Body of pancreas (tissue), 4 donors: ENCODE measurements around the gene PRPH2. TPM values are rescaled to one million over a fixed set of nuclear protein-coding genes. Genes with fewer than 3 reads are reported as not detected.

Experiments
- ATAC-seq: fragments of 150-250 bp; one replicate; pipeline ENCODE4 v1.9.1; 2016
- DNase-seq, 4 donors: peaks; one replicate each; pipeline ENCODE4 v3.0.0-alpha.2; 2019
- H3K27ac ChIP-seq, 4 donors: fragments of 200-600 bp; sonication (generic); 1 replicate in 3 of 4; 2 replicates in 1 of 4; pipeline versions ENCODE4 v1.5.1 to v1.6.1; 2016 to 2019; ENCODE audit warnings: mild to moderate bottlenecking in 1 of 4, mixed read lengths in 1 of 4, moderate library complexity in 1 of 4
- H3K27me3 ChIP-seq, 2 donors: fragments of 200-600 bp; sonication (generic); one replicate each; pipeline ENCODE4 v1.6.0; 2016; ENCODE audit warnings: mild to moderate bottlenecking in 1 of 2
- H3K36me3 ChIP-seq, 2 donors: fragments of 200-600 bp; sonication (generic); replicated peaks in 1 of 2; 2 replicates each; pipeline ENCODE4 v1.5.1; 2016; ENCODE audit warnings: low read depth in 2 of 2; ENCODE audit not compliant: insufficient read depth in 1 of 2
- H3K4me1 ChIP-seq: fragments of 200-600 bp; sonication (generic); one replicate; pipeline ENCODE4 v1.6.0; 2016
- H3K4me3 ChIP-seq, 2 donors: fragments of 200-600 bp; sonication (generic); 1 replicate in 1 of 2; 2 replicates in 1 of 2; pipeline ENCODE4 v1.5.1; 2016 to 2019
- H3K9me3 ChIP-seq, 3 donors: fragments of 200-600 bp; sonication (generic); 1 replicate in 2 of 3; 2 replicates in 1 of 3; pipeline ENCODE4 v1.5.1; 2016
- POLR2A ChIP-seq, 3 donors: fragments of 450-650 bp; IDR thresholded peaks; one replicate each; pipeline ENCODE4 v1.6.1; 2016; ENCODE audit warnings: antibody characterized with exemption in 3 of 3, mild to moderate bottlenecking in 2 of 3
- WGBS, 2 donors: methylation state at CpG; one replicate each; pipeline ENCODE4 v1.1.5; 2017; 5-methylcytosine and 5-hydroxymethylcytosine counted together
- intact Hi-C: fragments of 100-400 bp; cut with DNase I; formaldehyde crosslinking; loops from one replicate; pipeline ENCODE4 v1.15.1; 2023
- total RNA-seq, 2 donors: library from RNA; depleted of rRNA; stranded (reverse); fragments of >200 nt; gene quantifications; one replicate each; pipeline ENCODE4 v1.1.0, GENCODE V29; 2016
- TF ChIP-seq, protein P1 (sequence below), 7 experiments: fragments of 450-650 bp in 4 of 7; fragments of 200-600 bp in 3 of 7; sonication (generic) in 3 of 7; IDR thresholded peaks; one replicate each; pipeline ENCODE4 v1.5.1; 2016 to 2019; ENCODE audit warnings: antibody characterized with exemption in 7 of 7

PRPH2 gene
- total RNA-seq, 2 donors from 2014 or later, result 1.0 to 4.3 TPM

DNA sequence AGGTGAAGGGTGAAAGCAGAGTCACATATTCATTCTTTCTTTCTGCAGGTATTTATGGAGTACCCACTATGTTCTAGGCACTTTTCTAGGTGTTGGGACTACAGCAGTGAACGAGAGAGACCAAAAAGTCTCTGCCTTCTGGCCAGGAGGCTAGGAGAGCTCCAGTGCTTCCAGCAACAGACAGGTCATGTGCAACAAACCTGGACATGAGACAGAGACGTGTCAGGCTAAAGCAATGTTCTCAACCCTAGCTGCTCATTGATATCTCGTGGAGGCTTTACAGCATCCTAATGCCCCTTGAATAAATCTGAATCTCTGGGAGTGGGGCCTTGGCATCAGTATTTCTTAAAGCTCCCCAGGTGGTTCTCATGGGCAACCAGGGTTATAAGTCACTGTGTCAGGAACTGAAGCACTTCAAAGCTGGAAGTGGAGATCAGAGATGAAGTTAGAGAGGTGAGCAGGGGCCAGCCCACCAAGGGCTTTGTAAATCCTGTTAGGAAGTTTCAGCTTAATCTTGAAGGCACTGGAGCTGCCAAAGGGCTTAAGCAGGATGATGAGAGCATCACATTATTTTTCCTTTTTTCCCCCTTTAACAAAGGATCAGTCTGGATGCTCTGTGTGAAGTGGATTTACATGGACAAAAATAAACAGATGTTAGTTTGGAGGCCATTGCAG is 36.5 kb upstream of the PRPH2 start:
- Histone ChIP-seq H3K27me3 (no peaks in the 10 kb centered on the region), H3K4me1 (no peaks in the 10 kb centered on the region), H3K9me3 (no peaks in the 10 kb centered on the region), H3K36me3 (no peaks in the 10 kb centered on the region), H3K27ac (no peak overlapping the region), H3K4me3 (no peak overlapping the region)
- no peak for ATAC-seq
- intact Hi-C loops, result no loop called here
- TF ChIP-seq, protein P1, sequence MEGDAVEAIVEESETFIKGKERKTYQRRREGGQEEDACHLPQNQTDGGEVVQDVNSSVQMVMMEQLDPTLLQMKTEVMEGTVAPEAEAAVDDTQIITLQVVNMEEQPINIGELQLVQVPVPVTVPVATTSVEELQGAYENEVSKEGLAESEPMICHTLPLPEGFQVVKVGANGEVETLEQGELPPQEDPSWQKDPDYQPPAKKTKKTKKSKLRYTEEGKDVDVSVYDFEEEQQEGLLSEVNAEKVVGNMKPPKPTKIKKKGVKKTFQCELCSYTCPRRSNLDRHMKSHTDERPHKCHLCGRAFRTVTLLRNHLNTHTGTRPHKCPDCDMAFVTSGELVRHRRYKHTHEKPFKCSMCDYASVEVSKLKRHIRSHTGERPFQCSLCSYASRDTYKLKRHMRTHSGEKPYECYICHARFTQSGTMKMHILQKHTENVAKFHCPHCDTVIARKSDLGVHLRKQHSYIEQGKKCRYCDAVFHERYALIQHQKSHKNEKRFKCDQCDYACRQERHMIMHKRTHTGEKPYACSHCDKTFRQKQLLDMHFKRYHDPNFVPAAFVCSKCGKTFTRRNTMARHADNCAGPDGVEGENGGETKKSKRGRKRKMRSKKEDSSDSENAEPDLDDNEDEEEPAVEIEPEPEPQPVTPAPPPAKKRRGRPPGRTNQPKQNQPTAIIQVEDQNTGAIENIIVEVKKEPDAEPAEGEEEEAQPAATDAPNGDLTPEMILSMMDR (IDR thresholded peaks at IDR 0.05), result no peak
- no peak for DNase-seq
- 90 to 92% methylated on average over 3 of the region's 3 CpGs for WGBS, 2 donors

- DNase-seq (no peak), ATAC-seq (no peak)
- Histone ChIP-seq H3K27me3 (no peaks in the 10 kb centered on the region), H3K4me1 (no peaks in the 10 kb centered on the region), H3K9me3 (no peaks in the 10 kb centered on the region), H3K4me3 (no peak overlapping the region), H3K27ac (no peak overlapping the region), H3K36me3 (no peaks in the 10 kb centered on the region)
- intact Hi-C loops, result no loop called here
- TF ChIP-seq, protein P1 (IDR thresholded peaks at IDR 0.05), result no peak
- no peak for TF ChIP-seq POLR2A (IDR thresholded peaks at IDR 0.05)
- WGBS, 2 donors, result 94 to 100% methylated on average over 6 to 7 of the region's 7 CpGs
These were observed 34.3 kb upstream of the PRPH2 start for GRCh38 chr6:42756722-42757121.

DNA sequence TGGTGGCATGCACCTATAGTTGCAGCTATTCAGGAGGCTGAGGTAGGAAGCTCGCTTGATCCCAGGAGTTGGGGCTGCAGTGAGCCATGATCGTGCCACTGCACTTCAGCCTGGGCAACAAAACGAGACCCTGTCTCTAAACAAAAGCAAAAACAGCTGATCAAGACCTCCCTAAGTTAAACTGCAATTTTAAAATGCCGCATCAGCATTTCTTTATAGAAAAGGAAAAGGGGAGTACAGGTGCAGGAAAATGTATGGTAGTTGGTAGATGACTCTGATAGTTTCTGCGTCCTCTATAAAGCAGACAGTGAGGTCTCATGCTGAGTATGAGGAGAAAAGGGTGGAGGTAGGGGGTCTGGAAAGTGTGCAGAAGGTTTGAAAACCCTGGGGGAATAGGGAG is 32.4 kb upstream of the PRPH2 start:
- WGBS, 2 donors, result 91% methylated on average over 5 of the region's 5 CpGs
- ATAC-seq (no peak), DNase-seq (no peak)
- no peak for TF ChIP-seq POLR2A (IDR thresholded peaks at IDR 0.05)
- TF ChIP-seq, protein P1 (IDR thresholded peaks at IDR 0.05), result no peak
- H3K27ac ChIP-seq, result no peak overlapping the region
- H3K4me1 ChIP-seq, result no peaks in the 10 kb centered on the region
- no peaks in the 10 kb centered on the region for H3K36me3 ChIP-seq
- H3K9me3 ChIP-seq, result no peaks in the 10 kb centered on the region
- intact Hi-C loops, result no loop called here
- H3K27me3 ChIP-seq, result no peaks in the 10 kb centered on the region
- no peak overlapping the region for H3K4me3 ChIP-seq

DNA sequence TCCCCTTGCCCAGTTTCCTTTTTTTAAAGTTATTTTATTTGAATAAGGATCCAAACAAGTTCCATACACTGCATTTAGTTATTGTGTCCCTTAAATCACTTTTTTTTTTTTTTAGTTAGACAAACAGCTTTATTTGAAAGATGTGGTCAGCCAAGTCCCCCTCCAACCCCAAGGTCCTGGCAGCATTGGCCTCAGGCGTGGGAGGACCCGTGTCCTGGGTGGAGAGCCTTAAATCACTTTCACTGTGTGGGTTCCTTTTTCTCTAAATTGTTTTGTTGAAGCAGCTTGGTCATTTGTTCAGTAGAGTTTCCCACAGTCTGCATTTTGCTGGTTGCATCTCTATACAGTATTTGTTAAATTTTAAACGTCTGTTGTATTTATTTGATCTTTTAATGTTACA is 28.7 kb upstream of the PRPH2 start:
- intact Hi-C loops, result no loop called here
- ATAC-seq, result no peak
- Histone ChIP-seq H3K36me3 (no peaks in the 10 kb centered on the region), H3K27ac (no peak overlapping the region), H3K9me3 (no peaks in the 10 kb centered on the region), H3K27me3 (no peaks in the 10 kb centered on the region), H3K4me3 (no peak overlapping the region), H3K4me1 (peaks cover 19% of the 10 kb centered on the region)
- no peak for TF ChIP-seq POLR2A (IDR thresholded peaks at IDR 0.05)
- TF ChIP-seq, protein P1 (IDR thresholded peaks at IDR 0.05), result no peak
- no peak for DNase-seq
- 80 to 81% methylated on average over 3 of the region's 3 CpGs for WGBS, 2 donors
